ENCODE measurements around the gene COL28A1. TPM values are rescaled to one million over a fixed set of nuclear protein-coding genes. Genes with fewer than 3 reads are reported as not detected.
A peak's percentile ranks its signal among the peaks of the same experiment; 100 is the strongest.

COL28A1 gene
- total RNA-seq, 1 experiment from 2014 or later = 0.26 TPM

GRCh38 chr7:7428806-7429205, 106.9 kb downstream of the COL28A1 start:
- no TSS peak for BruUV-seq (replicated peaks)
- Histone ChIP-seq H3K79me2 (ENCODE audit: low read length) (no peaks in the 10 kb centered on the region), H3K4me3 (ENCODE audit: low read length) (no peak overlapping the region), H3K9me3 (ENCODE audit: low read length) (no peaks in the 10 kb centered on the region), H2AFZ (ENCODE audit: low read length) (peak overlapping the region; percentile 30; the same call in 1 of the 2 replicates), H4K20me1 (ENCODE audit: low read length) (no peaks in the 10 kb centered on the region), H3K4me2 (ENCODE audit: low read length) (no peak overlapping the region), H3F3A (ENCODE audit: low read length, unreplicated experiment) (no peaks in the 10 kb centered on the region), H3K4me1 (ENCODE audit: insufficient read depth, low read length) (peaks cover 19% of the 10 kb centered on the region), H3K27me3 (ENCODE audit: low read length) (no peaks in the 10 kb centered on the region), H3K27ac (ENCODE audit: low read length) (no peak overlapping the region), H3K9me2 (replicated peaks; ENCODE audit: low read length) (no peaks in the 10 kb centered on the region), H3K36me3 (ENCODE audit: low read depth, low read length) (no peaks in the 10 kb centered on the region), H3K9ac (ENCODE audit: low read length) (no peak overlapping the region)
- TF ChIP-seq, protein P1, sequence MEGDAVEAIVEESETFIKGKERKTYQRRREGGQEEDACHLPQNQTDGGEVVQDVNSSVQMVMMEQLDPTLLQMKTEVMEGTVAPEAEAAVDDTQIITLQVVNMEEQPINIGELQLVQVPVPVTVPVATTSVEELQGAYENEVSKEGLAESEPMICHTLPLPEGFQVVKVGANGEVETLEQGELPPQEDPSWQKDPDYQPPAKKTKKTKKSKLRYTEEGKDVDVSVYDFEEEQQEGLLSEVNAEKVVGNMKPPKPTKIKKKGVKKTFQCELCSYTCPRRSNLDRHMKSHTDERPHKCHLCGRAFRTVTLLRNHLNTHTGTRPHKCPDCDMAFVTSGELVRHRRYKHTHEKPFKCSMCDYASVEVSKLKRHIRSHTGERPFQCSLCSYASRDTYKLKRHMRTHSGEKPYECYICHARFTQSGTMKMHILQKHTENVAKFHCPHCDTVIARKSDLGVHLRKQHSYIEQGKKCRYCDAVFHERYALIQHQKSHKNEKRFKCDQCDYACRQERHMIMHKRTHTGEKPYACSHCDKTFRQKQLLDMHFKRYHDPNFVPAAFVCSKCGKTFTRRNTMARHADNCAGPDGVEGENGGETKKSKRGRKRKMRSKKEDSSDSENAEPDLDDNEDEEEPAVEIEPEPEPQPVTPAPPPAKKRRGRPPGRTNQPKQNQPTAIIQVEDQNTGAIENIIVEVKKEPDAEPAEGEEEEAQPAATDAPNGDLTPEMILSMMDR (conservative IDR thresholded peaks at IDR 0.05; ENCODE audit: low read depth, low read length) = no peak
- no peak for TF ChIP-seq EZH2phosphoT487 (IDR thresholded peaks at IDR 0.05; ENCODE audit: borderline replicate concordance, low read length)
- no peak for TF ChIP-seq EZH2 (IDR thresholded peaks at IDR 0.05; ENCODE audit: low read length, unreplicated experiment)
- peak; percentile 37 for DNase-seq
- no peak for ATAC-seq
- CTCF ChIA-PET = no interaction called here
- intact Hi-C loops (cut with micrococcal nuclease) = loop anchor here (10.0 kb wide), 1 partner anchor 866 kb away; no protein-coding TSS in a partner anchor
- POLR2A ChIA-PET (ENCODE audit: unreplicated experiment) = no interaction called here

GRCh38 chr7:7427363-7427762, 108.3 kb downstream of the COL28A1 start:
- Histone ChIP-seq H3K4me3 (ENCODE audit: low read length) (no peak overlapping the region), H3K4me1 (ENCODE audit: insufficient read depth, low read length) (peaks cover 8% of the 10 kb centered on the region; the same call in 1 of the 2 replicates), H3K36me3 (ENCODE audit: low read depth, low read length) (no peaks in the 10 kb centered on the region), H3K4me2 (ENCODE audit: low read length) (no peak overlapping the region), H3K9me3 (ENCODE audit: low read length) (no peaks in the 10 kb centered on the region), H4K20me1 (ENCODE audit: low read length) (no peaks in the 10 kb centered on the region), H3K27me3 (ENCODE audit: low read length) (no peaks in the 10 kb centered on the region), H3K79me2 (ENCODE audit: low read length) (no peaks in the 10 kb centered on the region), H3K27ac (ENCODE audit: low read length) (no peak overlapping the region), H3K9ac (ENCODE audit: low read length) (no peak overlapping the region), H3F3A (ENCODE audit: low read length, unreplicated experiment) (no peaks in the 10 kb centered on the region), H3K9me2 (replicated peaks; ENCODE audit: low read length) (no peaks in the 10 kb centered on the region), H2AFZ (ENCODE audit: low read length) (no peak overlapping the region)
- intact Hi-C loops (cut with micrococcal nuclease) = loop anchor here (10.0 kb wide), 1 partner anchor 867 kb away; no protein-coding TSS in a partner anchor
- DNase-seq = no peak
- ChIA-PET POLR2A (ENCODE audit: unreplicated experiment) (no interaction called here), CTCF (no interaction called here)
- TF ChIP-seq EZH2 (IDR thresholded peaks at IDR 0.05; ENCODE audit: low read length, unreplicated experiment) (no peak), EZH2phosphoT487 (IDR thresholded peaks at IDR 0.05; ENCODE audit: borderline replicate concordance, low read length) (no peak)
- TF ChIP-seq, protein P1 (conservative IDR thresholded peaks at IDR 0.05; ENCODE audit: low read depth, low read length) = no peak
- no TSS peak for BruUV-seq (replicated peaks)
- ATAC-seq = no peak

- no peaks in the 10 kb centered on the region for H3K79me2 ChIP-seq (ENCODE audit: low read length)
- no peaks in the 10 kb centered on the region for H3K27me3 ChIP-seq (ENCODE audit: low read length)
- H3K4me3 ChIP-seq (ENCODE audit: low read length) = no peak overlapping the region
- H3K4me1 ChIP-seq (ENCODE audit: insufficient read depth, low read length) = peaks cover 8% of the 10 kb centered on the region; the same call in 1 of the 2 replicates
- ATAC-seq (no peak), DNase-seq (no peak)
- intact Hi-C loops (cut with micrococcal nuclease) = loop anchor here (10.0 kb wide), 1 partner anchor 868 kb away; no protein-coding TSS in a partner anchor
- H3K9me3 ChIP-seq (ENCODE audit: low read length) = no peaks in the 10 kb centered on the region
- H3F3A ChIP-seq (ENCODE audit: low read length, unreplicated experiment) = no peaks in the 10 kb centered on the region
- H3K9ac ChIP-seq (ENCODE audit: low read length) = no peak overlapping the region
- no peaks in the 10 kb centered on the region for H3K9me2 ChIP-seq (replicated peaks; ENCODE audit: low read length)
- H3K4me2 ChIP-seq (ENCODE audit: low read length) = no peak overlapping the region
- CTCF ChIA-PET = interaction anchor here (0.5 kb wide), 1 partner anchor 12 kb away, joined by 3 read pairs; no protein-coding TSS in a partner anchor
- H3K36me3 ChIP-seq (ENCODE audit: low read depth, low read length) = no peaks in the 10 kb centered on the region
- no TSS peak for BruUV-seq (replicated peaks)
- TF ChIP-seq, protein P1 (conservative IDR thresholded peaks at IDR 0.05; ENCODE audit: low read depth, low read length) = no peak
- TF ChIP-seq EZH2 (IDR thresholded peaks at IDR 0.05; ENCODE audit: low read length, unreplicated experiment) (no peak), EZH2phosphoT487 (IDR thresholded peaks at IDR 0.05; ENCODE audit: borderline replicate concordance, low read length) (no peak)
- H4K20me1 ChIP-seq (ENCODE audit: low read length) = no peaks in the 10 kb centered on the region
- H3K27ac ChIP-seq (ENCODE audit: low read length) = no peak overlapping the region
- H2AFZ ChIP-seq (ENCODE audit: low read length) = no peak overlapping the region
- POLR2A ChIA-PET (ENCODE audit: unreplicated experiment) = interaction anchor here (0.6 kb wide), 1 partner anchor 544 kb away, joined by 7 read pairs; no protein-coding TSS in a partner anchor
These were observed 109.0 kb downstream of the COL28A1 start for GRCh38 chr7:7426676-7427075.
